Endothelial cell of umbilical vein (primary cell): ENCODE measurements around the gene RANBP1.

ENCODE experiments used
- EZH2 ChIP-seq: IDR thresholded peaks from 2 replicates; pipeline ENCODE4 v1.6.1; 2012; ENCODE audit warnings: borderline replicate concordance, low read depth, mild to moderate bottlenecking, moderate library complexity, low read length, inconsistent platforms; ENCODE audit not compliant: severe bottlenecking
- FOS ChIP-seq: IDR thresholded peaks from 2 replicates; pipeline ENCODE4 v1.6.1; 2011; ENCODE audit warnings: mild to moderate bottlenecking, low read length, moderate library complexity, borderline replicate concordance; ENCODE audit not compliant: insufficient read depth
- GATA2 ChIP-seq: IDR thresholded peaks from 2 replicates; pipeline ENCODE4 v1.7.0; 2011; ENCODE audit warnings: low read depth, mild to moderate bottlenecking, moderate library complexity, mixed read lengths, low read length; ENCODE audit not compliant: insufficient read length, insufficient read depth
- JUN ChIP-seq: IDR thresholded peaks from 2 replicates; pipeline ENCODE4 v1.6.1; 2011; ENCODE audit warnings: borderline replicate concordance, low read depth; ENCODE audit not compliant: insufficient read length, insufficient read depth
- MYC ChIP-seq: IDR thresholded peaks from one replicate; pipeline ENCODE4 v1.6.1; 2011; ENCODE audit warnings: mild to moderate bottlenecking, low read depth, low read length
- POLR2A ChIP-seq: IDR thresholded peaks from 2 replicates; pipeline ENCODE4 v1.6.1; 2012; ENCODE audit warnings: low read depth, mild to moderate bottlenecking, control low read depth, low read length
- POLR2AphosphoS5 ChIP-seq: IDR thresholded peaks from 2 replicates; pipeline ENCODE4 v1.6.1; 2012; ENCODE audit warnings: low read depth, mild to moderate bottlenecking, control low read depth, low read length, moderate library complexity; ENCODE audit not compliant: insufficient read depth
- TF ChIP-seq, protein P1 (sequence below), 2 donors: IDR thresholded peaks; 1 replicate in 1 of 2; 2 replicates in 1 of 2; pipeline ENCODE4 v1.5.1; 2011; ENCODE audit warnings: low read length in 2 of 2, mild to moderate bottlenecking in 2 of 2, moderate library complexity in 2 of 2, control low read depth in 1 of 2, inconsistent platforms in 1 of 2, low read depth in 1 of 2; ENCODE audit not compliant: insufficient read depth in 1 of 2; ENCODE audit errors: extremely low read depth in 1 of 2
- TF ChIP-seq, protein P2 (sequence below): IDR thresholded peaks from 2 replicates; pipeline ENCODE4 v1.6.1; 2011; ENCODE audit not compliant: insufficient read depth, insufficient read length

DNA sequence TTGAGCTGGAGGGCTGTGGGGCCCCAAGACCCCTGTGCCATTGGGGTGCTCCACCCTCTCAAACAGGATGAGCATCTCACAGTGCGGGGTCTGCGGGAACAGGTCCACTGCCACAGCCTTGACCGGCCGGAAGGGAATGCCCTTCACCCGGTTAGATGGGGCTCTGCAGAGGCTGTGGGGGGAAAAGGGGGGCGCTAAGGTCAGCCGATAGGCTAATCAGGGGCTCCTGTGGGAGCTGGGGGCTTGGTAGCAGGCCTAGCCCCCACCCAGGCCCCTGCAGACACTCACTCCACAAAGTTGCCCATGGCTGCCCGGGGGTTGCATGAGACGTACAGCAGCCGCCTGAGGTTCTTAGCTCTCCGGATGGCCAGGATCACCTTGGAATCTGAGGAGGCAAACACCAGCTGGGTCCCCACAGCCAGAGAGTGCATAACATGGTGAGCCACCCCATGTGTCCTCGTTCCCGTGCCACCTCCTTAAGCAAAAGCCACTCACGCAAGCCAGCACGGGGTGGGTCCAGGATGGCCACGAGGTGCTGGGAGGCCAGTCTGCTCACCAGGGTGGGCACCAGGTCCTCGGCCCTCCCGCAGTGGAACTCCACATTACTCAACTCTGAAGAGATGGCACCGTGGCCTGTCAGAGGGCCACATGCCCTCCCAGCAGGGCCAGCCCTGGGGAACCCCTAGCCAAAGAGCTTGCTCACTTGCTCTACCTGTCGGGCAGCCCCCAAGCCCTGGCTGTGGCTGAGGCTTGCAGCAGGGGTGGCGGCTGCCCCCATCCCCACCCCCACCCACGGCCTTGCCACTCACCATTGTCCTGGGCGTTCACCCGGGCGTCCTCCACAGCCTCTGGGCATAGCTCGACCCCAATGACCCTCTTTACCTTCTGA lies 3.0 kb upstream of the RANBP1 start:
- TF ChIP-seq POLR2A (peak; percentile 30), FOS (no peak), EZH2 (no peak), POLR2AphosphoS5 (peak; percentile 52), GATA2 (no peak), MYC (no peak), JUN (no peak)
- TF ChIP-seq, protein P1, sequence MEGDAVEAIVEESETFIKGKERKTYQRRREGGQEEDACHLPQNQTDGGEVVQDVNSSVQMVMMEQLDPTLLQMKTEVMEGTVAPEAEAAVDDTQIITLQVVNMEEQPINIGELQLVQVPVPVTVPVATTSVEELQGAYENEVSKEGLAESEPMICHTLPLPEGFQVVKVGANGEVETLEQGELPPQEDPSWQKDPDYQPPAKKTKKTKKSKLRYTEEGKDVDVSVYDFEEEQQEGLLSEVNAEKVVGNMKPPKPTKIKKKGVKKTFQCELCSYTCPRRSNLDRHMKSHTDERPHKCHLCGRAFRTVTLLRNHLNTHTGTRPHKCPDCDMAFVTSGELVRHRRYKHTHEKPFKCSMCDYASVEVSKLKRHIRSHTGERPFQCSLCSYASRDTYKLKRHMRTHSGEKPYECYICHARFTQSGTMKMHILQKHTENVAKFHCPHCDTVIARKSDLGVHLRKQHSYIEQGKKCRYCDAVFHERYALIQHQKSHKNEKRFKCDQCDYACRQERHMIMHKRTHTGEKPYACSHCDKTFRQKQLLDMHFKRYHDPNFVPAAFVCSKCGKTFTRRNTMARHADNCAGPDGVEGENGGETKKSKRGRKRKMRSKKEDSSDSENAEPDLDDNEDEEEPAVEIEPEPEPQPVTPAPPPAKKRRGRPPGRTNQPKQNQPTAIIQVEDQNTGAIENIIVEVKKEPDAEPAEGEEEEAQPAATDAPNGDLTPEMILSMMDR (IDR thresholded peaks at IDR 0.05; ENCODE audit: extremely low read depth in 1 of 2, insufficient read depth in 1 of 2, low read depth in 1 of 2, low read length in 2 of 2), result no peak
- TF ChIP-seq, protein P2, sequence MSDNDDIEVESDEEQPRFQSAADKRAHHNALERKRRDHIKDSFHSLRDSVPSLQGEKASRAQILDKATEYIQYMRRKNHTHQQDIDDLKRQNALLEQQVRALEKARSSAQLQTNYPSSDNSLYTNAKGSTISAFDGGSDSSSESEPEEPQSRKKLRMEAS, result no peak
